HG03064 (cell line): ENCODE results near the gene CANT1.
"Not testable (repeated sequence)": the region's sequence is repeated elsewhere in the genome, so short reads cannot be mapped to it uniquely, and the experiment has no call there.

Experiments
- ATAC-seq: cut with Tn5 transposase; IDR thresholded peaks from one replicate; pipeline ENCODE4 v1.9.1; 2021; ENCODE audit warnings: low read depth; ENCODE audit not compliant: unreplicated experiment

The CANT1 gene

DNA sequence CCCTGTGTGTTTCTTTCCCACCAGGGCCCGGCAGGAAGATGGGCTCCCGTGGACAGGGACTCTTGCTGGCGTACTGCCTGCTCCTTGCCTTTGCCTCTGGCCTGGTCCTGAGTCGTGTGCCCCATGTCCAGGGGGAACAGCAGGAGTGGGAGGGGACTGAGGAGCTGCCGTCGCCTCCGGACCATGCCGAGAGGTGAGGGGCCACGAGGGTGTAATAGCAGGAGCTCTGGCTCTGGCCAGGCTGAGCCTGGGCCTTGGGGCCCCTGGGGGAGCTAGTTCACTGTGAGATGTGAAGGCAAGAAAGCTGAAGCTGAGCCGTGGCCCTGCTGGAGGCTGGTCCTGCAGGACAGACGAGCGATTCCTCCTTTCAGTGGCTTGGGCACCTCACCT is 34.4 kb upstream of the CANT1 start:
- ATAC-seq = no peak

DNA sequence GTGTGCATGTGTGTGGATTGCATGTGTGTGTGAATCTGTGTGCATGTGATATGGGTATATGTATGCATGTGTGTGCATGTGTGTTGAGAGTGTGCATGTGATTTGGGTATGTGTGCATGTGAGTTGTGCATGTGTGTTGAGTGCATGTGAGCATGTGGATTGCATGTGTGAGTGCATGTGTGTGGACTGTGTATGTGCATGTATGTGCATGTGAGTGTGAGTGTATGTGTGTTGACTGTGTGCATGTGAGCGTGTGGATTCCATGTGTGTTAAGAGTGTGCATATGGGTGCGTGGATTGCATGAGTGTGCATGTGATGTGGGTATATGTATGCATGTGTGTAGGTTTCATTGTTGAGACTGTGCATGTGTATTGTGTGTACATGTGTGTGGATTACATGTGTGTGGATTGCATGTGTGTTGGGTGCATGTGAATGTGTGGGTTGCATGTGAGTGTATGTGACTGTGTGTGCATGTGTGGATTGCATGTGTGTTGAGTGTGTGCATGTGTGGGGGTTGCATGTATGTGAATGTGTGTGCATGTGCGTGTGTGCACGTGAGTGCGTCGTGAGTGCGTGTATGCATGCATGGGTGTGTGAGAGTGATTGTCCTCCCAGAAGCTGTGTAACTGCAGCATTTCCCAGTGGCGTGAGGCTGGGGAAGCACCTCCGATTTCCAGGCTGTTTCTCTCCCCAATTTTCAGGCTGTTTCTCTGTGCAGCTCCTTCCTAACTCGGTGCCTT is 33.8 kb upstream of the CANT1 start:
- ATAC-seq = no peak

DNA sequence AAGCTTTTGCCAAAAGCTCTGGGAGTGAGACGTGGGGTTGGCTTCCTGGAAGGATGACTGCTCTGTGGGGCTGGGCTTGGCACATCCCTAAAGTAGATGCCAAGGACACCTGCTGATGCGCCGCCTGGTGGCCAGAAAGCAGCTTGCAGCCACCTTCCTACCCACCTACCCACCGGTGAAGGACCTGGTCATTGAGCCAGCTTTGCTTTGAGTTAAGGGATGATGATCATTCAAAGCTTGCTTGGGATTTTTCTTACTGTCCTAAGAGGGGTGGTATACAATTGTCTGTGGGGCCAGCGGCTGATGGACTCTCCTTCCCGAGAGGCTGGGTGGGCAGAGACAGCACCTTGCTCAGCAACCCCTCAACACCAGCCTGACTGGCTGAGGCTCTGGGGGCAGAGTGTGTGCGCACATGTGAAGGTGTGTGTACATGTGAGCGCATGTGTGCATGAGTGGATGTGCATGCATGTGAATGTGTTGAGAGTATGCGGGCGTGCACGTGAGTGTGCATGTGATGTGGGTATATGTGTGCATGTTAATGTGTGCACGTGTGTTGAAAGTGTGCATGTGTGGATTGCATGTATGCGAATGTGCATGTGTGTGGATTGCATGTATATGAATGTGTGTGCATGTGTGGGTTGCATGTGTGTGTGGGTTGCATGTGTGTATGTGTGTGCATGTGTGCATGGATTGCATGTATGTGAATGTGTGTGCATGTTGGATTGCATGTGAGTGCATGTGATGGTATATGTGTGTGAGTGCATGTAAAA is 33.0 kb upstream of the CANT1 start:
- no peak for ATAC-seq

DNA sequence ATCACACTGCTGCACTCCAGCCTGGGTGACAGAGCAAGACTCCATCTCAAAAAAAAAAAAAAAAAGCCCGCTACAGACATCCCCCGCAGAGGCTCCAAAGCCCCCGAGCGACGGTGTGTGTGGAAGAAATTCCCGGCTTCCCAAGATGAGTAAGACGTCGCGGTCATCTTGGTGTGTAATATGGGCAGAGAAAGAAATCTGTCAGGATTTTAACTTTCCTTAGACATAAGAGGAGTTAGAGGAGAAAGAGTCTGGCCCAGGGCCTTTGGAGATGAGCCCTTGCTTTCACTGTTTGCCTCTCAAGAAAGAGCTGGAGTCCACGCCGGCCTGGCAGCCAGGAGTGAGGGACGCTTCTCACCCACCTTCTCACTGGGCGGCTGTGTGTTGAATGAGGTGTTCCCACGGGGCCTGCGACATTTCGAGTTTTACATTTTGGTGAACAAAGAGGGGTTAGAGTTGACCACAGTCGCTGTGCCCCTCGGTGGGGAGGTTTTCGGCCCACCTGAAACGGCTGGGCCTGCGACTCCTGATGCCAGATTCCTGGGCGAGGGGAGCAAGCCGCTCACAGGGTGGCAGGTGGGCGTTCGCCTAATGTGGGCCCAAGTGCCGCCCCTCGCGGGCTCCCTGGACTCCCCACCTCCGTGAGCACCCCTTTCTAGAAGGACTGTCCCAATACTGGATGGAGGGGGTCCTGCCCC is 32.3 kb upstream of the CANT1 start:
- no peak for ATAC-seq

DNA sequence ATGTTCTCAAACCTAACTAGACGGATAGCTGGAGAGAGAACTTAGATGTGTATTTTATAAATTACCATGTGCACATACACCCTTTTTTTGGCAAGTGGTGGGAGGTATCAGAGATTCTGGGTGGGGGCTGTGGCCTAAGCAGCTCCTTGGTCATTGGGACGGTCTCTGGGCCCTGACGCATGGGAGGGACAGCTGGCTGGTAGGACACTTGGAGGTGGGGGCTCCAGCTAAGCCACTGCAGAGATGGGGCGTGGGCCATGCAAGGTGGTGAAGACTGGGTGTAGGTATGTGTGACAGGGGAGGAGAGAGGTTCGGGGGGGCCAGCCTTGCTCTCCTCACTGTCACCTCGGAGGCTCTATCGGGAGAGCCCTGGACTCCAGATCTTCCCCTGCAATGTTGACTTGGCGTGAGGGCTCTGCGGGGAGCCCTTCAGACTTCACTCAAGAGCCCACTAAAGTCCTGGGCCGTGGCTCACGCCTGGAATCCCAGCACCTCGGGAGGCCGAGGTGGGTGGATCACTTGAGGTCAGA is 31.5 kb upstream of the CANT1 start:
- ATAC-seq = no peak

DNA sequence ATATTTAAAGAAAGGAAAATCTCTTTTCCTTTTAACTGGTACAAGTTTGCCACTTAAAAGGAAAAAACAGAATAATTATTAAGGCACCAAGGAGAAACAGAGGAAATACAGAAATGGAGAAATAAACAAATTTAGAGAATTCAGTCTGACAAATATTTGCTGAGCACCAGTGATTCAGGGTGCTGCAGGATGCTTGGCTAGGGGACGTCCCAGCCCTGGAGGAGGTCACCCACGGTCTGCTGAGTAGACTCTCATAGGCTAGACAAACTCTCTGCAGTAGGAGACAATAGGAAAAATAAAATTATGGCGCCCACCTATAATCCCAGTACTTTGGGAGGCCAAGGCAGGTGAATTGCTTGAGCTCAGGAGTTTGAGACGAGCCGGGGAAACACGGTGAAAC is 30.3 kb upstream of the CANT1 start:
- ATAC-seq = no peak

DNA sequence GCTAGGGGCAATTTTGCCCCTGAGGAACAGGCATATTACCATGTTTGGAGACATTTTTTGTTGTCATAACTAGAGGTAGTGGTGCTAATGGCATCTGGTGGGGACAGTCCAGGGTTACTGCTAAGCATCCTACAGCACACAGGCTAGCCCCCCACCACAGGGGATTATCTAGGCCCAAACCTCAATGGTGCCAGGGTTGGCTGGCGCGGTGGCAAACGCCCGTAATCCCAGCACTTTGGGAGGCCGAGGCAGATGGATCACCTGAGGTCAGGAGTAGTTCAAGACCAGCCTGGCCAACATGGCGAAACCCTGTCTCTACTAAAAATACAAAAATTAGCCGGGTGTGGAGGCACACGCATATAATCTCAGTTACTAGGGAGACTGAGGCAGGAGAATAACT is 29.6 kb upstream of the CANT1 start:
- ATAC-seq = no peak

DNA sequence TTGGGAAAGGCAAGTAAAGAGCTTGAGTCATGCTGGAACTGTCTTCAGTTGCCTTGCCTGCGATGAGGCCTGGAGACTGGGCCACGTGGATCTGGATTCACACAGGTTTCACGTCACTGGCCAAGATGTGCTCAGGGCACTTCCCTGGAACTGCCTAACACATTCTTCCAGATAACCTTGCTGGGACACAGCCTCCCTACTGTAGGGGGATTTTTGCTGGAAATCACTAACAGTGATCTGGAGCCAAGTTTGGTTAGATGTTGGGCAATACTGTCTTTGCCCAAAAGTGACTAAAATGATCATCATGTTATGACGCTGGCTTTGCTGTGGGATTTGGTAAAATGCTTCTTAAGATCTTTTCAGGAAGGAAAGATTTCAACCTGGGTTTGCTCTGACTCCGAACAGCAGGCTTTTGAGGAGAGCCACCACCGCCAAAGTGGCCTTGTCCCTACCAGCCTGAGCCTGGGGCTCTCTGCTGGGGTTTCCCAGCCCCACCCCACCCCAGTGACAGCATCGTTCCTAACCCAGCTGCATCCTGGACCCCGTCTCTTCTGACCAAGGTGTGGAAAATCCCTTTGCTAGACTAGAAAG is 29.1 kb upstream of the CANT1 start:
- no peak for ATAC-seq

DNA sequence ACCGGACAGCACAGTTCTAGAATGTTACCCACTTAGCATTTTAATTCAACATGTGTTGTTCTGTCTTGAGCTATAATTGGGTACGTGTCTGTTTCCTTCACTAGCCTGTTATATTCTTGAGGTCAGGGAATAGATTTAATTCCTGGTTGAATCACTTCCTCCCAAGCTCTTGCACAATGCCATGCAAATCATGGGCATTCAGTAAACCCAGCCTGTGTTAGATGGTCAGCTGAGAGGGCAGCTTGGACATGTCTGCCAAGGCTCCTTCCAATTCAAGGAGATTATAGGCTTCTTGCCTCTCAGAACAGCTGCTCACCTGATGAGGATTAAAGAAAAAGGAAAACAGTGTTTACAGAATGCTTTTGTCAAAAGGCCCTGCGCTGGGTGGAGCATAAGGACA is 27.0 kb upstream of the CANT1 start:
- ATAC-seq = no peak

DNA sequence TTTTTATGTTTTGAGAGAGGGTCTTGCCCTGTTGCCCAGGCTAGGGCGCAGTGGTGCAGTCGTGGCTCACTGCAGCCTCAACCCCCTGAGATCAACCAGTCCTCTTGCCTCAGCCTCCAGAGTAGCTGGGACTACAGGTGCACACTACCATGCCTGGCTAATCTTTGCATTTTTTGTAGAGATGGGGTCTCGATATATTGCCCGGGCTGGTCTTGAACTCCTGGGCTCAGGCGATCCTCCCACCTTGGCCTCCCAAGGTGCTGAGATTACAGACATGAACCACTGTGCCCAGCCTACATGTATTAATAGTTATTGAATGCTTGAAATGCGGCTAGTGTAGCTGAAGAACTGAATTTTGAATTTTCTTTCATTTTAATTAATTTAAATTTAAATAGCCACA is 26.6 kb upstream of the CANT1 start:
- no peak for ATAC-seq

DNA sequence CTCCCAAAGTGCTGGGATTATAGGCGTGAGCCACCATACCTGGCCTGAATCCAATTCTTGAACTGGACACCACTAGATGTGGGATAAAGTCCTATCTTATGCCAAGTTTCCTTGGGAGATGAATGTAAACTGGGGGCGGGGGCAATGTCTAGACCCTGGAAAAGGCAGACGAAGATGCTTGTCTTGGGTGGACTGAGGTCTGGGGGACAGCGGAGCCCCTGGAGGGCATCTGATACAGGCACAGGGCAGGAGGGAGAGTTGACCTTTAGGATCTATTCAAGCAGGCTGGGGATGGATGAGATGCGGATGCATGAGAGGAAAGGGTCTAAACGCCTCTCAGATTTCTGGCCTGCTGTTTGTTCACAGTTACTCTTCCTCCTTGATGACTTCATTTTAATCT is 26.1 kb upstream of the CANT1 start:
- ATAC-seq = no peak

DNA sequence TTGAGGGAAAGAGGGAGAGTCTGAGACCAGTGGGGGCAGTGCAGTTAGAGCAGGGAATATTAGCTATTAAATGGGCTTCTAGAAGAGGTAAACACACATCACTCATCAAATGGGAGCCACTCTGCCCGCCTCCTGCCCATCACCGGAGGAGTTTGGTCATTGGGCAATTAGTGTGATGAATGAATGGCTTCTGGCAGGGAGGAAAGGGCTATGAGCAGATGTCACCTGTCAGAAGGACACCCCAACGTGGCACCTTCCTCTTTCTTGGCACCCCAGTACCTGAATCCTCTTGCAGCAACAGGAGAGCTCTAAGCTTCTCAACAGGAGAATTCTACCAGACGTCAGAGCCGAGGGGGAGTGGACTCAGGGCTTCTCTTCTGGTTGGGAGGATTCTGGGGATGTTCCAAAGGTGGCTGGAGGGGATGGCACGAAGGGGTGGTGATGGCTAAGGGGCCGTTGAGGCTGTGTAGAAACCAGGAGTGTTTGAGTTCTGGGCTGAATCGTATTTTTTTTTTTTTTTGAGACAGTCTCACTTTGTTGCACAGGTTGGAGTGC is 25.4 kb upstream of the CANT1 start:
- ATAC-seq = no peak

DNA sequence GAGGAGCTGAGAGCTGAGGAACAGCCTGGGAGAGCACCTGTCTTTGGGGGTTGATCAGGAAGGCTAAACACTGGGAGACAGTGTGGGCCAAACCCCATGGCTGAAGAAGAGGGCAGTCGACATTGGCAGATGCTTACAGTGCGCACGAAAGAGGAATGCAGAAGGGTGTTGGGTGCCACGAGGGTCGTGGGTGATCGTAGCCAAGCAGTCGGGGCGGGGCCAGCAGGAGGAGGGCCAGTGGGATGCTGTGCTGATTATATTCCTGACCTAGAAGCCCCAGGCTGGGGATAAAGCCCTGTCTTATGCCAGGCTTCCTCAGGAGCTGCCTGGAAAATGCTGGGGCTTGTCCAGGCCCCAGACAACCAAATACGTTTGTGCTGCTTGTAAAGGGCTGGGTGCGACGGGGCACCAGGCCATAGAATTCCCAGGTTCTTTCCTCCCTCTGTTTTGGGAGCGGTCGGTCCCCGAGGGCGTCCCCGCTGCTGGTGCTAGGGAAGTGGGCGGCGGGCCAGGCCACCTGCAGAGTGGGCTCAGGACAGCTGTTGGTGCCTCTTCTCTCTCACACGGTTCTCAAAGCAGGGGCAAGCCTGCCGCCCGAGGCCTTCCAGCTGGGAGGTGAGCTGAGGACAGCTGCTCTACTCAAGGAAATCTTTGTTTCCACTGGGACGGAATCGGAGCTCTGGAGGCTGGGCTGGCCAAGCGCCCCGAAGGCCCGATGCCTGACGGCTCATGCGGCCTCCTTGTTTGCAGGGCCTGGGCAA is 24.4 kb upstream of the CANT1 start:
- no peak for ATAC-seq

DNA sequence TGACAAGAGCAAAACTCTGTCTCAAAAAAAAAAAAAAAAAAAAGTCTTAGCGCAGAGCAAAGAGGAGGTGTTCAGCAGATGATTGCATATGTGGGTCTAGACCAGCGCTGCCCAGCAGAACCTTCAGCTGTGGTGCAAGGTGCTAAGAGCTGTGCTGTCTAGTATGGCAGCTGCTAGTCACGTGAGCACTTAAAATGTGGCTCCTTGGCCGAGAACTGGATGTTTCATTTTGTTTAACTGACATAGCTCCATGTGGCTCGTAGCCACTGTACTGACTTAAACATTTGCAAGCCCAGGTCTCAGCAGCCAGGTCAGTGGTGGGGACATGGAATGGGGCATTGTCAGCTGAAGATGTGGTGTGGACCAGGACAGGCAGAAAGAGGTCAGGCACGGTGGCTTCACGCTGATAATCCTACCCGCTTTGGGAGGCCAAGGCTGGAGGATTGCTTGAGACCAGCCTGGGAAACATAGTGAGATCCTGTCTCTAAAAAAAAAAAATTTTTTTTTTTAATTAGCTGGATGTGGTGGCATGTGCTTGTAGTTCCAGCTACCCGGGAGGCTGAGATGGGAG is 23.6 kb upstream of the CANT1 start:
- no peak for ATAC-seq

DNA sequence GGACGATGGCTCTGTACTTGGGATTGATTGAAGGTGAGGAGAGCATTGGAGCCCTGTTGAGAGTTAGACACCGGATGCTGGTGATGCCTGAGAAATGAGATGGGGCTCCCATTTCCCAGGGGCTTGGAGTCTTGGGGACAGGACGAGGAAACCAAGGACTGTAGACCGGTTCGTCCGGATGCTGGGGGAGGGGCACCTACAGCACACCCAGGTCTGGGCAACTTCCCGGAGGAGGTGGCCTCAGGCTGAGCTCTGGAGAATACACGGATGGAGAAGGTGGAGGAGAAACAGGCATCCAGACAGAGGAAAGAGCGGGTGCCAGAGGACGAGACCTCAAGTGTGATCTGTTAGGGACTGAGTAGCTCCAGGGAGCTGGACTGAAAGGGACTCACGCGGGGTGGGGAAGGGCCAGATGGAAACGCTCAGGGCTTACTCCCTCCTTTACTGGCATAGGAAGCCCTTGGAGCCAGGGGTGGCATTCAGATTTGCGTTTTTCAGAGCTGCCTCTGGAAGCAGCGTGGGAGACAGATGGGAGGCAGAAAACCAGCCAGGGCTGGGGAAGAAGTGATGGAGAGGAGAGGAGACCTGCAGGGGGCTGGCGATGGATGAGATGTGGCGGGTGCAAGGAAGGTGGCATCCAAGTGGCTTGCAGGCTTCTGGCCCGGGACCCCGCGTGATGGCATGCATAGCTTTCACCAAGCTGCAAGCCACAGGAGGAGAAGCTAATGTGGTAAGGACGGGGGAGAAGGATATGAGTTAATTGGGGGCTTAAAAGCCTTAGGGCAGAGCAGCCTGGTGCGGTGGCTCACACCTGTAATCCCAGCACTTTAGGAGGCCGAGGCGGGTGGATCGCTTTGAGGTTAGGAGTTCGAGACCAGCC is 22.7 kb upstream of the CANT1 start:
- no peak for ATAC-seq

DNA sequence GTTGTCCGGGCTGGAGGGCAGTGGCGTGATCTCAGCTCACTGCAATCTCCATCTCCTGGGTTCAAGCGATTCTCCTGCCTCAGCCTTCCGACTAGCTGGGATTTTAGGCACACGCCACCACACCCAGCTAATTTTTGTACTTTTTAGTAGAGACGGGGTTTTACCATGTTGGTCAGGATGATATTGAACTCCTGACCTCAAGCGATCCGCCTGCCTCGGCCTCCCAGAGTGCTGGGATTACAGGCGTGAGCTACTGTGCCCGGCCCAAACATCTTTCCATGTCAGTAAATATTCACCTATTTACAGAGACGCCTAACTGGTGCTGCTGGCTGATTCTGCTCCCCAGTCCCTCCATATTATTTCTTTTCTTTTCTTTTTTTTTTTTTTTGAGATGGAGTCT is 21.1 kb upstream of the CANT1 start:
- not testable (repeated sequence) for ATAC-seq

DNA sequence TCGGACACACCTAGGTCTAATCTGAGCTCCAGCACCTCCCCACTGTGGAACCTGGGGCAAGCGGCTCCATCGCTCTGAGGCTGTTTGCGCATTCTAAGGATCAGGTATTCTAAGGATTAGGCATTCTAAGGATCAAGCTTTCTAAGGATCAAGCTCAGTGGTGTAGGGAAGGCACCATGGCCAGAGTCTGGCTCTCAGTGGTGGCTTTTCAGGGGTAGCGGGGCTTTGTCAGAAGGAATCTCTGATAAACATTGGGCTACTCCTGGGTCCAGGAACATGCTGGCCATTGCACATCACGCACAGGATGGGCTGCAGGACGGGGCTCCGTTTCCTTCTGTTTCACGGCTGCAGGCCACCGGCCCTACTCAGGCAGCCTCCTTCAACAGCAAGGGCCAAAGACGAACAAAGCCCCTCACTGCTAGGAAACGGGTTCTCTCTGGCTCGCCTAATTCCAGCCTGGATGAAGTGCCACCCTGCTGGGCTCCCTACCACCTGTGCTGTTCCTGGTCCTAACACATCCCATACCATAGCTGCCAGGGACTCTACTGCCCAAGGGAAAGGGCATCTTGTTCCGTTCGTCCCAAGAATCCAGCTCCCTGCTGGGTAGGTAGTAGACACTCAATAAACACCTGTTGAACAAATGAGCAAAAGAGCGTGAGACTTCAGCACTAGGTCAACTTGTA is 19.9 kb upstream of the CANT1 start:
- ATAC-seq = no peak
